SU-DHL-6 (cell line): Measurements from ENCODE around the gene HLA-B.

Source experiments
- EZH2phosphoT487 ChIP-seq: fragments of 200-600 bp; sonication (generic), shearing (Covaris generic); conservative IDR thresholded peaks from 2 replicates; pipeline ENCODE4 v1.6.1; 2018; ENCODE audit warnings: mild to moderate bottlenecking, antibody characterized with exemption, low read length, moderate library complexity, mixed read lengths
- TF ChIP-seq, protein P1 (sequence below): fragments of 200-600 bp; sonication (generic); IDR thresholded peaks from one replicate; pipeline ENCODE4 v1.5.1; 2017; ENCODE audit warnings: antibody characterized with exemption, mild to moderate bottlenecking, low read length, moderate library complexity; ENCODE audit not compliant: insufficient read depth, poor library complexity, severe bottlenecking

- TF ChIP-seq, protein P1, sequence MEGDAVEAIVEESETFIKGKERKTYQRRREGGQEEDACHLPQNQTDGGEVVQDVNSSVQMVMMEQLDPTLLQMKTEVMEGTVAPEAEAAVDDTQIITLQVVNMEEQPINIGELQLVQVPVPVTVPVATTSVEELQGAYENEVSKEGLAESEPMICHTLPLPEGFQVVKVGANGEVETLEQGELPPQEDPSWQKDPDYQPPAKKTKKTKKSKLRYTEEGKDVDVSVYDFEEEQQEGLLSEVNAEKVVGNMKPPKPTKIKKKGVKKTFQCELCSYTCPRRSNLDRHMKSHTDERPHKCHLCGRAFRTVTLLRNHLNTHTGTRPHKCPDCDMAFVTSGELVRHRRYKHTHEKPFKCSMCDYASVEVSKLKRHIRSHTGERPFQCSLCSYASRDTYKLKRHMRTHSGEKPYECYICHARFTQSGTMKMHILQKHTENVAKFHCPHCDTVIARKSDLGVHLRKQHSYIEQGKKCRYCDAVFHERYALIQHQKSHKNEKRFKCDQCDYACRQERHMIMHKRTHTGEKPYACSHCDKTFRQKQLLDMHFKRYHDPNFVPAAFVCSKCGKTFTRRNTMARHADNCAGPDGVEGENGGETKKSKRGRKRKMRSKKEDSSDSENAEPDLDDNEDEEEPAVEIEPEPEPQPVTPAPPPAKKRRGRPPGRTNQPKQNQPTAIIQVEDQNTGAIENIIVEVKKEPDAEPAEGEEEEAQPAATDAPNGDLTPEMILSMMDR: no peak
- TF ChIP-seq EZH2phosphoT487: no peak
Observed at GRCh38 chr6:31308050-31308844, 48.7 kb downstream of the HLA-B start.
